K562 (cell line): ENCODE data around the gene SLC66A2.

Source experiments
- EZH2 ChIP-seq: IDR thresholded peaks from 2 replicates; pipeline ENCODE4 v1.6.1; 2012; ENCODE audit warnings: low read depth, mild to moderate bottlenecking, inconsistent platforms, low read length, borderline replicate concordance
- FOSL1 ChIP-seq: fragments of 200-800 bp; sonication (Bioruptor generic); conservative IDR thresholded peaks from 2 replicates; pipeline ENCODE4 v1.6.1; 2016; ENCODE audit warnings: missing genetic modification characterization, missing compliant biosample characterization
- HIVEP1 ChIP-seq: fragments of 250-450 bp; sonication (Bioruptor Pico); IDR thresholded peaks from 2 replicates; pipeline ENCODE4 v1.4.0; 2020; ENCODE audit warnings: mild to moderate bottlenecking
- KHSRP ChIP-seq: fragments of 450-650 bp; IDR thresholded peaks from 2 replicates; pipeline ENCODE4 v1.6.1; 2017
- SP2 ChIP-seq: IDR thresholded peaks from 2 replicates; pipeline ENCODE4 v1.6.1; 2011; ENCODE audit warnings: mild to moderate bottlenecking, low read depth, low read length, moderate library complexity; ENCODE audit not compliant: poor library complexity, severe bottlenecking; ENCODE audit errors: extremely low read depth
- TCF7L2 ChIP-seq: fragments of 150-350 bp; IDR thresholded peaks from 2 replicates; pipeline ENCODE4 v1.6.1; 2016; ENCODE audit warnings: low read depth, mild to moderate bottlenecking, low read length, moderate library complexity
- TOE1 ChIP-seq, 2 experiments: fragments of 450-650 bp in 1 of 2; sonication (generic) in 1 of 2; formaldehyde crosslinking in 1 of 2; IDR thresholded peaks; 2 replicates each; pipeline versions ENCODE4 v1.7.1 to v1.8.0; 2016 to 2022; ENCODE audit warnings: borderline replicate concordance in 2 of 2, mild to moderate bottlenecking in 2 of 2, antibody characterized with exemption in 1 of 2, inconsistent platforms in 1 of 2, low read depth in 1 of 2, missing genetic modification reagents in 1 of 2, moderate library complexity in 1 of 2
- ZNF561 ChIP-seq: fragments of 450-650 bp; formaldehyde crosslinking; conservative IDR thresholded peaks from 2 replicates; pipeline ENCODE4 v1.4.0; 2020; ENCODE audit warnings: mild to moderate bottlenecking, moderate library complexity
- TF ChIP-seq, protein P1 (sequence below): fragments of 250-450 bp; sonication (Bioruptor Pico); IDR thresholded peaks from 2 replicates; pipeline ENCODE4 v1.5.0; 2021; ENCODE audit warnings: mild to moderate bottlenecking, moderate library complexity
- TF ChIP-seq, protein P2 (sequence below), 2 experiments: fragments of 450-650 bp; formaldehyde crosslinking in 1 of 2; IDR thresholded peaks; 2 replicates each; pipeline versions ENCODE4 v1.4.0 to v1.6.1; 2014 to 2020; ENCODE audit warnings: mild to moderate bottlenecking in 2 of 2, borderline replicate concordance in 1 of 2, low read depth in 1 of 2
- TF ChIP-seq, protein P3 (sequence below), 3 experiments: IDR thresholded peaks in 2 of 3; conservative IDR thresholded peaks in 1 of 3; 2 replicates each; pipeline ENCODE4 v1.5.1; 2011 to 2012; ENCODE audit warnings: low read length in 3 of 3, mild to moderate bottlenecking in 3 of 3, control low read depth in 2 of 3, improper control_type of control experiment in 1 of 3, inconsistent platforms in 1 of 3, low read depth in 1 of 3, mixed read lengths in 1 of 3, moderate library complexity in 1 of 3; ENCODE audit not compliant: insufficient read depth in 2 of 3

DNA sequence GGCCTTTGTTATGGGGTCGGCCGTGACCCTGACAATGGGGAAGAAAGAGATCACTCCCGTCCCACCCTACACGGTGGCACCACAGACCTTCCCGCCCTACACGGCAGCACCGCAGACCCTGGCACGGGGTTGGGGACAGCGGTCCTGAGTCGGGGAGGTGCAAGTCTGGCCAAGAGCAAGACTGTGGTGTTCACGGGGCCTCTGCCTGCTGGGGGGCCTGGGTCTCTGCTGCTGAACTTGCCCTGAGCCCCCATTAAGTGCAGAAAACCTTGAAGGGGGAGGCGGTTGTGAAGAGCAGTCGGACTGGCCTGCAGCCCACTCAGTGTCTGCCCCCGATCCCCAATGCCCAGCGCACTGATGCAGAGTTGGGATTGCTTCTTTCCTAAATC lies 75.9 kb downstream of the SLC66A2 start:
- no peak for TF ChIP-seq EZH2
- TF ChIP-seq, protein P1, sequence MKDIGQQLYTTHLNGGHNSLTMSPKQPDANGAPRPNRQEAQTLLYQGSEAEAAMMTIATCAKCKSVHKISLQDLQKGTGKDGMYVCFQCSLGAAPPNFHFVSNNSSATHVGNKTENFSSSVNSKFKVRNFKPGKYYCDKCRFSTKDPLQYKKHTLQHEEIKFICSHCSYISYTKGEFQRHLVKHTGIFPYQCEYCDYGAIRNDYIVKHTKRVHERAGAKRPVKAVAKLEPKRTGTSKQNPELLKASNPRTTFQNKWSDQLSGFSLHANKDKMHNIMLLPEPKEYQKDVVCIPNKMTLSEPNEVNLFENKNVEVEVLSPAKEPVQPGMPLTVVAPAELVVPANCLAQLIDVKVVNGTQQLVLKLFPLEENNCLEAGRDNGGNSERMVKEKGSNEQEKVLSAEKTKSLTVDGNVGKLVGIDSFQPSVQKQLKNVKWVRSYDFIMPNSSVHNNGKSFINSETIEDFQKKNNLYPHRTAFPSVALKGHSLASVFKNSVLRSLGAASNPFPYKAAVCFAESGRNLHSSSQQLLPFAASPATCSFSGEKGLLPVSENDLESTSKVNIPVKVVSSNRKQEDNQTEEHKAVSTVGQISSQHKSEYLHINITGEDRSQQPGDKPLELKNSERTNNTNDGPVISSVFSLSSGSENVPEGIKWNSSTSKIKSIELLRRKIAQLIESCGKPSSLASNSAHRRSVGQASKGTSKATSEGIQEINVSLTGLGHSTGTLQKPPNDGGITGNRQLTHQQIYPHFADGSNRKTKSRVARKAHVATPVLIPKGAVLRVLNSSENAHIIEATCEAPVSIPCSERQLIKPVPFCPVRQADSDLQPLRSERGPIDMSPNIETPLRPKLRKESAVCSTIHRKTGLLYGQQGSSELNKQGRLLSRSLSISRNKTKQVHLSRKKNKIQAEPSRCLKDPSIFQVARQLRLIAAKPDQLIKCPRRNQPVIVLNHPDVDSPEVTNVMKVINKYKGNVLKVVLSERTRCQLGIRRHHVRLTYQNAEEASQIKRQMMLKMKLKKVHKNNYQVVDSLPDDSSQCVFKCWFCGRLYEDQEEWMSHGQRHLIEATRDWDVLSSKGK (CRISPR knock-in tag): no peak
- no peak for TF ChIP-seq FOSL1
- TF ChIP-seq, protein P2, sequence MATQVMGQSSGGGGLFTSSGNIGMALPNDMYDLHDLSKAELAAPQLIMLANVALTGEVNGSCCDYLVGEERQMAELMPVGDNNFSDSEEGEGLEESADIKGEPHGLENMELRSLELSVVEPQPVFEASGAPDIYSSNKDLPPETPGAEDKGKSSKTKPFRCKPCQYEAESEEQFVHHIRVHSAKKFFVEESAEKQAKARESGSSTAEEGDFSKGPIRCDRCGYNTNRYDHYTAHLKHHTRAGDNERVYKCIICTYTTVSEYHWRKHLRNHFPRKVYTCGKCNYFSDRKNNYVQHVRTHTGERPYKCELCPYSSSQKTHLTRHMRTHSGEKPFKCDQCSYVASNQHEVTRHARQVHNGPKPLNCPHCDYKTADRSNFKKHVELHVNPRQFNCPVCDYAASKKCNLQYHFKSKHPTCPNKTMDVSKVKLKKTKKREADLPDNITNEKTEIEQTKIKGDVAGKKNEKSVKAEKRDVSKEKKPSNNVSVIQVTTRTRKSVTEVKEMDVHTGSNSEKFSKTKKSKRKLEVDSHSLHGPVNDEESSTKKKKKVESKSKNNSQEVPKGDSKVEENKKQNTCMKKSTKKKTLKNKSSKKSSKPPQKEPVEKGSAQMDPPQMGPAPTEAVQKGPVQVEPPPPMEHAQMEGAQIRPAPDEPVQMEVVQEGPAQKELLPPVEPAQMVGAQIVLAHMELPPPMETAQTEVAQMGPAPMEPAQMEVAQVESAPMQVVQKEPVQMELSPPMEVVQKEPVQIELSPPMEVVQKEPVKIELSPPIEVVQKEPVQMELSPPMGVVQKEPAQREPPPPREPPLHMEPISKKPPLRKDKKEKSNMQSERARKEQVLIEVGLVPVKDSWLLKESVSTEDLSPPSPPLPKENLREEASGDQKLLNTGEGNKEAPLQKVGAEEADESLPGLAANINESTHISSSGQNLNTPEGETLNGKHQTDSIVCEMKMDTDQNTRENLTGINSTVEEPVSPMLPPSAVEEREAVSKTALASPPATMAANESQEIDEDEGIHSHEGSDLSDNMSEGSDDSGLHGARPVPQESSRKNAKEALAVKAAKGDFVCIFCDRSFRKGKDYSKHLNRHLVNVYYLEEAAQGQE (IDR thresholded peaks at IDR 0.05; ENCODE audit: borderline replicate concordance): no peak
- TF ChIP-seq, protein P2 (CRISPR knock-in tag; IDR thresholded peaks at IDR 0.05; ENCODE audit: low read depth): no peak
- TF ChIP-seq, protein P3, sequence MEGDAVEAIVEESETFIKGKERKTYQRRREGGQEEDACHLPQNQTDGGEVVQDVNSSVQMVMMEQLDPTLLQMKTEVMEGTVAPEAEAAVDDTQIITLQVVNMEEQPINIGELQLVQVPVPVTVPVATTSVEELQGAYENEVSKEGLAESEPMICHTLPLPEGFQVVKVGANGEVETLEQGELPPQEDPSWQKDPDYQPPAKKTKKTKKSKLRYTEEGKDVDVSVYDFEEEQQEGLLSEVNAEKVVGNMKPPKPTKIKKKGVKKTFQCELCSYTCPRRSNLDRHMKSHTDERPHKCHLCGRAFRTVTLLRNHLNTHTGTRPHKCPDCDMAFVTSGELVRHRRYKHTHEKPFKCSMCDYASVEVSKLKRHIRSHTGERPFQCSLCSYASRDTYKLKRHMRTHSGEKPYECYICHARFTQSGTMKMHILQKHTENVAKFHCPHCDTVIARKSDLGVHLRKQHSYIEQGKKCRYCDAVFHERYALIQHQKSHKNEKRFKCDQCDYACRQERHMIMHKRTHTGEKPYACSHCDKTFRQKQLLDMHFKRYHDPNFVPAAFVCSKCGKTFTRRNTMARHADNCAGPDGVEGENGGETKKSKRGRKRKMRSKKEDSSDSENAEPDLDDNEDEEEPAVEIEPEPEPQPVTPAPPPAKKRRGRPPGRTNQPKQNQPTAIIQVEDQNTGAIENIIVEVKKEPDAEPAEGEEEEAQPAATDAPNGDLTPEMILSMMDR (IDR thresholded peaks at IDR 0.05 in 2 of 3, conservative IDR thresholded peaks at IDR 0.05 in 1 of 3; ENCODE audit: insufficient read depth in 2 of 3, low read depth in 1 of 3, low read length in 3 of 3): no peak
- TF ChIP-seq TCF7L2: no peak
- TF ChIP-seq KHSRP: no peak
- TF ChIP-seq ZNF561 (CRISPR knock-in tag): no peak
- TF ChIP-seq HIVEP1 (CRISPR knock-in tag): no peak
- TF ChIP-seq TOE1 (IDR thresholded peaks at IDR 0.05; ENCODE audit: borderline replicate concordance): no peak
- TF ChIP-seq TOE1 (CRISPR knock-in tag; IDR thresholded peaks at IDR 0.05; ENCODE audit: borderline replicate concordance, low read depth): no peak
- no peak for TF ChIP-seq SP2
